ENCODE data around the gene NSMCE3.
A peak's percentile ranks its signal among the peaks of the same experiment; 100 is the strongest.

Gene NSMCE3

DNA sequence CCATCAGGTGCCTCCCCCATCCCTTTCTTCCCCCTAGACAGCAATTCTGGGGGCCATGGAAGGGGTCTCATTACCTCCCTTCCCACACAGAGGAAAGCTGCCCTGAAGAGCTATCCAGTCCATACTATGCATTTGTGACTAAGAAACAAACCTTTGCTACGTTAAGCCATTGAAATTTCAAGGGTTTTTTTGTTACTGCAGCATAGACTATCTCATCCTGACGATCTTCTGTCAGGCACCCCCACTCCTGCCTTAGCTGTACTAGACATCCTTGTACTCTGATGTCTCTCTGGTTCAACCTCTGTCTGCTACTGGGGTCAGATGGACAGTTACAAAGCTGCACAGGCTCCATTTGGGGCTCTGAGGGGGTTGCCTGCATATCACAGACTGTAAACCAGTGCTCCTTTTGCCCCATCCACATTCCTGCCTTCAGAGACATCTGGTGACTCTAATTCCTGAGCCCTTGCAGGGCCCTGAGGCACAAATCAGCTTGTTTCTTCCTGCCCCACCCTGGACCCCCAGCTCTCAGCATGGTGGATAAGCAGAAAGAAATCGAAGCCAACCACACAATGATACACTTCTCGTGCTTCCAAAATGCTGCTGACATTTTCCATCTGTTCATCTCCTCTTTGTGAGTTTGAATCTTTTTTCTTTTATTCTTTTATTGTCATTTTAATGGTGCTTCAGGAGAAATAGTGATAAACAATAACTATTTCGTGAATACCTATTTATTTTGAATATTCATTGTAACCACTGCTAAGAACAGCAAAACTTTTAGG, 21.6 kb upstream of the NSMCE3 start:
- Histone ChIP-seq H3K9ac (ENCODE audit: low read length in 2 of 2) (no peak overlapping the region), H3K36me3 (ENCODE audit: control insufficient read depth in 2 of 2, insufficient read depth in 2 of 2, low read length in 2 of 2) (no peaks in the 10 kb centered on the region), H3K27ac (ENCODE audit: low read length) (no peak overlapping the region), H3K4me3 (ENCODE audit: low read length in 2 of 2) (no peak overlapping the region), H3K27me3 (ENCODE audit: control insufficient read depth in 1 of 2, insufficient read depth in 2 of 2, low read length in 2 of 2) (no peaks in the 10 kb centered on the region), H3K9me3 (ENCODE audit: control insufficient read depth in 2 of 2, low read length in 2 of 2) (no peaks in the 10 kb centered on the region), H3K4me1 (ENCODE audit: control insufficient read depth, insufficient read depth, low read length) (peaks cover 6% of the 10 kb centered on the region)

- no peaks in the 10 kb centered on the region for H3K36me3 ChIP-seq (ENCODE audit: control insufficient read depth in 2 of 2, insufficient read depth in 2 of 2, low read length in 2 of 2)
- no peaks in the 10 kb centered on the region for H3K9me3 ChIP-seq (ENCODE audit: control insufficient read depth in 2 of 2, low read length in 2 of 2)
Measured at GRCh38 chr15:29289173-29289572, 19.6 kb upstream of the NSMCE3 start.

GRCh38 chr15:29285386-29285785, 15.8 kb upstream of the NSMCE3 start:
- Histone ChIP-seq H3K27me3 (ENCODE audit: control insufficient read depth in 1 of 2, insufficient read depth in 2 of 2, low read length in 2 of 2) (no peaks in the 10 kb centered on the region), H3K4me3 (ENCODE audit: low read length in 2 of 2) (no peak overlapping the region), H3K4me1 (ENCODE audit: control insufficient read depth, insufficient read depth, low read length) (peaks cover 3% of the 10 kb centered on the region), H3K27ac (ENCODE audit: low read length) (no peak overlapping the region), H3K9me3 (ENCODE audit: control insufficient read depth in 2 of 2, low read length in 2 of 2) (no peaks in the 10 kb centered on the region), H3K36me3 (ENCODE audit: control insufficient read depth in 2 of 2, insufficient read depth in 2 of 2, low read length in 2 of 2) (no peaks in the 10 kb centered on the region), H3K9ac (ENCODE audit: low read length in 2 of 2) (no peak overlapping the region)

More at GRCh38 chr15:29289173-29289572, 19.6 kb upstream of the NSMCE3 start:
- H3K27ac ChIP-seq (ENCODE audit: low read length), result no peak overlapping the region
- H3K4me3 ChIP-seq (ENCODE audit: low read length in 2 of 2), result no peak overlapping the region
- H3K9ac ChIP-seq (ENCODE audit: low read length in 2 of 2), result no peak overlapping the region
- H3K27me3 ChIP-seq (ENCODE audit: control insufficient read depth in 1 of 2, insufficient read depth in 2 of 2, low read length in 2 of 2), result no peaks in the 10 kb centered on the region
- no peaks in the 10 kb centered on the region for H3K4me1 ChIP-seq (ENCODE audit: control insufficient read depth, insufficient read depth, low read length)

GRCh38 chr15:29283381-29283780, 13.8 kb upstream of the NSMCE3 start:
- Histone ChIP-seq H3K27me3 (ENCODE audit: control insufficient read depth in 1 of 2, insufficient read depth in 2 of 2, low read length in 2 of 2) (no peaks in the 10 kb centered on the region), H3K27ac (ENCODE audit: low read length) (no peak overlapping the region), H3K4me1 (ENCODE audit: control insufficient read depth, insufficient read depth, low read length) (peaks cover 3% of the 10 kb centered on the region), H3K36me3 (ENCODE audit: control insufficient read depth in 2 of 2, insufficient read depth in 2 of 2, low read length in 2 of 2) (no peaks in the 10 kb centered on the region), H3K9ac (ENCODE audit: low read length in 2 of 2) (no peak overlapping the region), H3K9me3 (ENCODE audit: control insufficient read depth in 2 of 2, low read length in 2 of 2) (no peaks in the 10 kb centered on the region), H3K4me3 (ENCODE audit: low read length in 2 of 2) (no peak overlapping the region)

DNA sequence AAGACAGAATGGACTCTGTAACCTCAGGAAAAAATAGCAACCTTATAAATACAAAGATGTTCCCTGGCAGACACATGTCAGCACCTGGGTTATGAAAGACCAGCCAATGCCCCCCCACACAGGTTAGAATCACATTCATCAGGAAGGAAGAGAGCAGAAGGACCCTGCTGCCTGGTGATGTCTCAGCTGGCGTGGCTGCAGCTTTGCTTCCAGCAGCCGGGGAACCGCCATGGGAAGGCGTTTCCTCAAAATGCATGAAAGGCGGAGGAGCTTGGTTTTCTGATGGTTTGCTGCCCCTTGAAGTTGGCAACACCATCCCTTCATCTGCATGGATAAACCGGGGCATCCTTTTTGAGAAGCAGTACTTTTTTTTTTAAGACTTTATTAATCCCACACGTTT, 10.9 kb upstream of the NSMCE3 start:
- no peak overlapping the region for H3K9ac ChIP-seq (ENCODE audit: low read length in 2 of 2)
- no peaks in the 10 kb centered on the region for H3K27me3 ChIP-seq (ENCODE audit: control insufficient read depth in 1 of 2, insufficient read depth in 2 of 2, low read length in 2 of 2)
- no peaks in the 10 kb centered on the region for H3K36me3 ChIP-seq (ENCODE audit: control insufficient read depth in 2 of 2, insufficient read depth in 2 of 2, low read length in 2 of 2)
- H3K4me1 ChIP-seq (ENCODE audit: control insufficient read depth, insufficient read depth, low read length), result peaks cover 3% of the 10 kb centered on the region
- no peaks in the 10 kb centered on the region for H3K9me3 ChIP-seq (ENCODE audit: control insufficient read depth in 2 of 2, low read length in 2 of 2)
- no peak overlapping the region for H3K4me3 ChIP-seq (ENCODE audit: low read length in 2 of 2)
- no peak overlapping the region for H3K27ac ChIP-seq (ENCODE audit: low read length)

DNA sequence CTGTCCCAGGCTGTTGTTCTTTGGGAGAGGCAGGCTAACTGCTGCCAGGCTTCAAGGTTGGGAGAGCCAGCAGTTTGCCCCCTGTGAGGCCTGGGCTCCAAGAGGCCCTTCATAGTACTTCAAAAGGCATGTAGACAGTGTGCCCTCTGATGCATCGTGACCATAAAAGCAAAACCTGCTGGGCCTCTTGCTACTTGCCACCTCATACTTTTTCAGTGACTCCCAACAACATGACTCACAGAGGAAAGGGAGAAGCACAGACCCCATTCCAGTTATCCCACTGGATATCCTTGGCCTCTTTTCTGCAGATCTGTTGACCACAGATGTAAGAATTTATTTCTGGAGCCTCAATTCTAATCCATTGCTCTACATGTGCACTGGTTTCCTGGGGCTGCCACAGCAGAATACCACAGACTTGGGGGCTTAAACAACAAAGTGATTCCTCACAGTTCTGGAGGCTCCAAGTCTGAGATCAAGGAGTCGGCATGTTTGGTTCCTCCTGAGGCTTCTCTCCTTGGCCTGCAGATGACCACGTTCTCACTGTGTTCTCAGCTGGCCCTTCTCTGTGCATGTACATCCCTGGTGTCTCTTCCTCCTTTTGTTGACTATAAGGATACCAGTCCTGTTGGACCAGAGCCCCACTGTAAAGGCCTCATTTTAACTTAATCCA, 8.9 kb upstream of the NSMCE3 start:
- no peak overlapping the region for H3K9ac ChIP-seq (ENCODE audit: low read length in 2 of 2)
- no peaks in the 10 kb centered on the region for H3K9me3 ChIP-seq (ENCODE audit: control insufficient read depth in 2 of 2, low read length in 2 of 2)
- H3K4me1 ChIP-seq (ENCODE audit: control insufficient read depth, insufficient read depth, low read length), result peaks cover 2% of the 10 kb centered on the region
- no peak overlapping the region for H3K27ac ChIP-seq (ENCODE audit: low read length)
- H3K27me3 ChIP-seq (ENCODE audit: control insufficient read depth in 1 of 2, insufficient read depth in 2 of 2, low read length in 2 of 2), result no peaks in the 10 kb centered on the region
- no peaks in the 10 kb centered on the region for H3K36me3 ChIP-seq (ENCODE audit: control insufficient read depth in 2 of 2, insufficient read depth in 2 of 2, low read length in 2 of 2)
- H3K4me3 ChIP-seq (ENCODE audit: low read length in 2 of 2), result no peak overlapping the region

- Histone ChIP-seq H3K9ac (ENCODE audit: low read length in 2 of 2) (no peak overlapping the region), H3K27ac (ENCODE audit: low read length) (no peak overlapping the region), H3K9me3 (ENCODE audit: control insufficient read depth in 2 of 2, low read length in 2 of 2) (no peaks in the 10 kb centered on the region), H3K4me1 (ENCODE audit: control insufficient read depth, insufficient read depth, low read length) (no peaks in the 10 kb centered on the region), H3K4me3 (ENCODE audit: low read length in 2 of 2) (no peak overlapping the region), H3K27me3 (ENCODE audit: control insufficient read depth in 1 of 2, insufficient read depth in 2 of 2, low read length in 2 of 2) (no peaks in the 10 kb centered on the region), H3K36me3 (ENCODE audit: control insufficient read depth in 2 of 2, insufficient read depth in 2 of 2, low read length in 2 of 2) (no peaks in the 10 kb centered on the region)
Measured at GRCh38 chr15:29276366-29276765, 6.7 kb upstream of the NSMCE3 start.

DNA sequence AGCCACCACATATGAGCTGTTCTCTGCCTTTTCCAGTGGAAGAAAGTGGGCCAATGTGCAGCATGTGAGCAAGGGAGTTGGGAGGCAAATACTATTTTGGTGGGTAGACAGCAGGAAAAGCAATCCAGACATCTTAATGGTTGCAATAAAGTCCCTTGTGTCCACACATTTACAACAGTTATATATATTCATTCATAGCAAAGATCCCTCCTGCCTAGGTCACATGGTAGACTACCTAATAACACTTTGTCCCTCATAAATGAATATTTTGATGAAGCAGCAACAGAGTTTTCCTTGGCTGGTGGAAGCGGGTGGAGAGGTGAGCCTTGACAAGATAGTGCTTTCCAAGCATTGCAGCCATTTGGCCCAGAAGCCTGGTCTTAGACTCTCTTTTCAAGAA, 6.2 kb upstream of the NSMCE3 start:
- no peaks in the 10 kb centered on the region for H3K27me3 ChIP-seq (ENCODE audit: control insufficient read depth in 1 of 2, insufficient read depth in 2 of 2, low read length in 2 of 2)
- no peaks in the 10 kb centered on the region for H3K36me3 ChIP-seq (ENCODE audit: control insufficient read depth in 2 of 2, insufficient read depth in 2 of 2, low read length in 2 of 2)
- H3K27ac ChIP-seq (ENCODE audit: low read length), result no peak overlapping the region
- no peak overlapping the region for H3K4me3 ChIP-seq (ENCODE audit: low read length in 2 of 2)
- peaks cover 2% of the 10 kb centered on the region for H3K4me1 ChIP-seq (ENCODE audit: control insufficient read depth, insufficient read depth, low read length)
- no peaks in the 10 kb centered on the region for H3K9me3 ChIP-seq (ENCODE audit: control insufficient read depth in 2 of 2, low read length in 2 of 2)
- H3K9ac ChIP-seq (ENCODE audit: low read length in 2 of 2), result no peak overlapping the region

GRCh38 chr15:29274946-29275345, 5.3 kb upstream of the NSMCE3 start:
- H3K4me3 ChIP-seq (ENCODE audit: low read length in 2 of 2), result no peak overlapping the region
- no peaks in the 10 kb centered on the region for H3K27me3 ChIP-seq (ENCODE audit: control insufficient read depth in 1 of 2, insufficient read depth in 2 of 2, low read length in 2 of 2)
- H3K27ac ChIP-seq (ENCODE audit: low read length), result no peak overlapping the region
- no peaks in the 10 kb centered on the region for H3K9me3 ChIP-seq (ENCODE audit: control insufficient read depth in 2 of 2, low read length in 2 of 2)
- H3K36me3 ChIP-seq (ENCODE audit: control insufficient read depth in 2 of 2, insufficient read depth in 2 of 2, low read length in 2 of 2), result no peaks in the 10 kb centered on the region
- no peak overlapping the region for H3K9ac ChIP-seq (ENCODE audit: low read length in 2 of 2)
- peaks cover 3% of the 10 kb centered on the region for H3K4me1 ChIP-seq (ENCODE audit: control insufficient read depth, insufficient read depth, low read length)

GRCh38 chr15:29272219-29272618, 2.6 kb upstream of the NSMCE3 start:
- peaks cover 6% of the 10 kb centered on the region for H3K4me1 ChIP-seq (ENCODE audit: control insufficient read depth, insufficient read depth, low read length)
- no peaks in the 10 kb centered on the region for H3K36me3 ChIP-seq (ENCODE audit: control insufficient read depth in 2 of 2, insufficient read depth in 2 of 2, low read length in 2 of 2)
- no peak overlapping the region for H3K9ac ChIP-seq (ENCODE audit: low read length in 2 of 2)
- no peaks in the 10 kb centered on the region for H3K27me3 ChIP-seq (ENCODE audit: control insufficient read depth in 1 of 2, insufficient read depth in 2 of 2, low read length in 2 of 2)
- no peak overlapping the region for H3K4me3 ChIP-seq (ENCODE audit: low read length in 2 of 2)
- no peak overlapping the region for H3K27ac ChIP-seq (ENCODE audit: low read length)
- no peaks in the 10 kb centered on the region for H3K9me3 ChIP-seq (ENCODE audit: control insufficient read depth in 2 of 2, low read length in 2 of 2)

- Histone ChIP-seq H3K9ac (ENCODE audit: low read length in 2 of 2) (peak overlapping the region in 1 of 2 donors; percentile 90), H3K27me3 (ENCODE audit: control insufficient read depth in 1 of 2, insufficient read depth in 2 of 2, low read length in 2 of 2) (no peaks in the 10 kb centered on the region), H3K4me3 (ENCODE audit: low read length in 2 of 2) (no peak overlapping the region), H3K36me3 (ENCODE audit: control insufficient read depth in 2 of 2, insufficient read depth in 2 of 2, low read length in 2 of 2) (no peaks in the 10 kb centered on the region), H3K4me1 (ENCODE audit: control insufficient read depth, insufficient read depth, low read length) (peaks cover 6% of the 10 kb centered on the region), H3K27ac (ENCODE audit: low read length) (no peak overlapping the region), H3K9me3 (ENCODE audit: control insufficient read depth in 2 of 2, low read length in 2 of 2) (no peaks in the 10 kb centered on the region)
Measured at GRCh38 chr15:29270976-29271375, 1.4 kb upstream of the NSMCE3 start.

Measured in stomach smooth muscle (tissue), 2 donors.